ENCODE data around the gene KRTAP4-12.
"Not testable (repeated sequence)": the region's sequence is repeated elsewhere in the genome, so short reads cannot be mapped to it uniquely, and the experiment has no call there.

KRTAP4-12 gene

GRCh38 chr17:41098042-41098441 lies 25.9 kb downstream of the KRTAP4-12 start, which contains the start of gene KRTAP4-8:
KRTAP4-8 (minus strand) TSS chr17:41098142; CDS start chr17:41098084, 58 bp downstream.
- no peak for FAIRE-seq
- no peak for DNase-seq (ENCODE audit: low spot score)

GRCh38 chr17:41096055-41096454 lies 27.9 kb downstream of the KRTAP4-12 start:
- DNase-seq (ENCODE audit: low spot score) (no peak), FAIRE-seq (no peak)

- not testable (repeated sequence) for DNase-seq (ENCODE audit: low spot score); FAIRE-seq
Measured at GRCh38 chr17:41088760-41089352, 35.1 kb downstream of the KRTAP4-12 start.

GRCh38 chr17:41084100-41084856 lies 39.7 kb downstream of the KRTAP4-12 start, which contains the start of gene KRTAP4-7:
KRTAP4-7 (plus strand) TSS chr17:41084150; CDS start chr17:41084207, 57 bp downstream.
- FAIRE-seq; DNase-seq (ENCODE audit: low spot score): not testable (repeated sequence)

GRCh38 chr17:41083427-41083826 lies 40.6 kb downstream of the KRTAP4-12 start:
- DNase-seq (ENCODE audit: low spot score) (peak; percentile 62), FAIRE-seq (peak; percentile 95)

GRCh38 chr17:41082626-41083025 lies 41.4 kb downstream of the KRTAP4-12 start:
- no peak for FAIRE-seq
- peak; percentile 53 for DNase-seq (ENCODE audit: low spot score)

GRCh38 chr17:41076788-41077187 lies 47.2 kb downstream of the KRTAP4-12 start:
- no peak for FAIRE-seq
- DNase-seq (ENCODE audit: low spot score) = no peak

GRCh38 chr17:41073676-41074075 lies 50.3 kb downstream of the KRTAP4-12 start:
- DNase-seq (ENCODE audit: low spot score) (no peak), FAIRE-seq (no peak)

All from RCC 7860 (cell line).